GM23248 (cell line): ENCODE data around the gene PYGB. TPM values are rescaled to one million over a fixed set of nuclear protein-coding genes. Genes with fewer than 3 reads are reported as not detected.

Experiments used
- DNase-seq: peaks from one replicate; pipeline ENCODE4 v3.0.0-alpha.2; 2015
- H2AFZ ChIP-seq: fragments of 200-600 bp; sonication (generic); 2 replicates; pipeline ENCODE4 v1.6.1; 2016; ENCODE audit warnings: antibody characterized with exemption
- H3F3A ChIP-seq: fragments of 200-600 bp; sonication (generic); 2 replicates; pipeline ENCODE4 v1.6.1; 2016; ENCODE audit warnings: mild to moderate bottlenecking, antibody characterized with exemption, mixed run types; ENCODE audit not compliant: insufficient read depth
- H3K27ac ChIP-seq: fragments of 200-600 bp; sonication (generic); 2 replicates; pipeline ENCODE4 v1.5.1; 2016; ENCODE audit warnings: mild to moderate bottlenecking
- H3K27me3 ChIP-seq: fragments of 200-600 bp; sonication (generic); replicated peaks from 2 replicates; pipeline ENCODE4 v1.6.1; 2016; ENCODE audit warnings: mild to moderate bottlenecking; ENCODE audit not compliant: insufficient read depth
- H3K36me3 ChIP-seq: fragments of 200-600 bp; sonication (generic); 2 replicates; pipeline ENCODE4 v1.6.1; 2016; ENCODE audit warnings: low read depth, mild to moderate bottlenecking
- H3K4me1 ChIP-seq: fragments of 200-600 bp; sonication (generic); 2 replicates; pipeline ENCODE4 v1.6.1; 2016; ENCODE audit warnings: mild to moderate bottlenecking; ENCODE audit not compliant: insufficient read depth
- H3K4me2 ChIP-seq: fragments of 200-600 bp; sonication (generic); one replicate; pipeline ENCODE4 v1.6.1; 2016; ENCODE audit warnings: mild to moderate bottlenecking; ENCODE audit not compliant: unreplicated experiment
- H3K4me3 ChIP-seq: fragments of 200-600 bp; sonication (generic); 2 replicates; pipeline ENCODE4 v1.5.1; 2016; ENCODE audit warnings: mild to moderate bottlenecking
- H3K79me2 ChIP-seq: fragments of 200-600 bp; sonication (generic); 2 replicates; pipeline ENCODE4 v1.6.1; 2016; ENCODE audit warnings: mild to moderate bottlenecking; ENCODE audit not compliant: insufficient read depth
- H3K9ac ChIP-seq: fragments of 200-600 bp; sonication (generic); 2 replicates; pipeline ENCODE4 v1.6.1; 2016; ENCODE audit warnings: mild to moderate bottlenecking
- H3K9me2 ChIP-seq: fragments of 200-600 bp; sonication (generic); 2 replicates; pipeline ENCODE4 v1.6.1; 2016; ENCODE audit warnings: mixed run types, mild to moderate bottlenecking, moderate library complexity; ENCODE audit not compliant: insufficient read depth
- H3K9me3 ChIP-seq: fragments of 200-600 bp; sonication (generic); one replicate; pipeline ENCODE4 v1.6.1; 2017; ENCODE audit warnings: low read depth
- H4K20me1 ChIP-seq: fragments of 200-600 bp; sonication (generic); 2 replicates; pipeline ENCODE4 v1.6.0; 2016; ENCODE audit not compliant: insufficient read depth
- EZH2 ChIP-seq: fragments of 200-600 bp; sonication (generic); IDR thresholded peaks from 2 replicates; pipeline ENCODE4 v1.6.1; 2018; ENCODE audit warnings: antibody characterized with exemption, mild to moderate bottlenecking; ENCODE audit not compliant: insufficient read depth, poor library complexity, severe bottlenecking
- EZH2phosphoT487 ChIP-seq: fragments of 200-600 bp; sonication (generic); IDR thresholded peaks from 2 replicates; pipeline ENCODE4 v1.6.1; 2018; ENCODE audit warnings: antibody characterized with exemption, moderate library complexity, mild to moderate bottlenecking, low read depth; ENCODE audit not compliant: insufficient read depth
- WGBS, 2 experiments: methylation state at CpG; one replicate each; pipeline ENCODE4 v1.1.6; 2015 to 2017; ENCODE audit warnings: low lambda C conversion rate in 2 of 2, low coverage in 1 of 2; ENCODE audit errors: missing lambda C conversion rate in 2 of 2; 5-methylcytosine and 5-hydroxymethylcytosine counted together
- in situ Hi-C: fragments of 300-500 bp; cut with MboI; formaldehyde crosslinking; loops from 2 replicates; pipeline ENCODE4 v1.15.0; 2020
- polyA plus RNA-seq: library from polyadenylated mRNA; unstranded; fragments of >200 nt; fragmentation: Nextera tagmentation; extraction: Ambion mirVana; gene quantifications from 2 replicates; pipeline ENCODE4 v1.2.1, GENCODE V29; 2016
- small RNA-seq: library from RNA; depleted of rRNA; stranded (forward); fragments of <200 nt; gene quantifications from one replicate; pipeline ENCODE3, GENCODE V24; 2014; ENCODE audit warnings: low read depth, low replicate concordance
- total RNA-seq: library from RNA; depleted of rRNA; stranded (reverse); fragments of >200 nt; shearing (Covaris generic); gene quantifications from 2 replicates; pipeline ENCODE4 v1.2.3, GENCODE V29; 2014; rRNA removed

The PYGB gene
- total and polyA plus RNA-seq, 2 experiments from 2014 or later: 74.1 to 116 TPM

DNA sequence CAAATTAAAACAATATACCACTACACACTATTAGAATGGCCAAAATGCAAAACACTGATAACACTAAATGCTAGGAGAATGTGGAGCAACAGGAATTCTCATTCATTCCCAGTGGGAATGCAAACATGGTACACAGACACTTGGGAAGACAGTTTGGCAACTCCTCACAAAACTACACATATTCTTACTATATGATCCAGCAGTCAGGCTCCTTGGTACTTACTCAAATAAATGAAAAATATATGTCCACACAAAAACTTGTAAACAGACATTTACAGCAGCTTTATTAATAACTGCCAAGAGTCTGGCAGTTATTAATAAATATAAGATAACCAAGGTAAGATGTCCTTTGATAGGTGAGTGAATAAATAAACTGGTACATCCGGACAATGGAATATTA is 97.8 kb downstream of the PYGB start:
- TF ChIP-seq EZH2 (no peak), EZH2phosphoT487 (no peak)
- no peak overlapping the region for H3K4me2 ChIP-seq
- H2AFZ ChIP-seq: no peak overlapping the region
- WGBS, 2 experiments: 97 to 98% methylated on average over 1 of the region's 1 CpG
- 0 out of 2 replicates have a peak, but pooled peaks cover 6% of the 10 kb centered on the region for H3F3A ChIP-seq
- H3K36me3 ChIP-seq: no peaks in the 10 kb centered on the region
- H3K9ac ChIP-seq: no peak overlapping the region
- in situ Hi-C loops: no loop called here
- H3K4me1 ChIP-seq: no peaks in the 10 kb centered on the region
- no peak overlapping the region for H3K27ac ChIP-seq
- peaks cover 8% of the 10 kb centered on the region; the same call in 1 of the 2 replicates for H4K20me1 ChIP-seq
- no peak for DNase-seq
- H3K4me3 ChIP-seq: no peak overlapping the region
- H3K27me3 ChIP-seq: no peaks in the 10 kb centered on the region
- peaks cover 86% of the 10 kb centered on the region for H3K79me2 ChIP-seq
- no peaks in the 10 kb centered on the region for H3K9me3 ChIP-seq
- H3K9me2 ChIP-seq: no peaks in the 10 kb centered on the region

DNA sequence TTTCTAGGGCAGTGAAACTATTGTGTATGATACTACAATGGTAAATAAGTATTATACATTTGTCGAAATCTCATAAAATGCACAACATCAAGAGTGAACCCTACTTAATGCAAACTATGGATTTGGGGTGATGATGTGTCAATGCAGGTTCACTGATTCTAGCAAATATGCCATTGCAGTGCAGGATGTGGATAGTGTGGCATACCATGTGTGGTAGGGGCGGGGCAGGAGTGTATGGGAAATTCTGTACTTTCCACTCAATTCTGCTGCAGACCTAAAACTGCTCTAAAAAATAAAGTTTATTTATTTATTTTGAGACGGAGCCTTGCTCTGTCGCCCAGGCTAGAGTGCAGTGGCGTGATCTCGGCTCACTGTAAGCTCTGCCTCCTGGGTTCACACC is 98.5 kb downstream of the PYGB start:
- TF ChIP-seq EZH2phosphoT487 (no peak), EZH2 (no peak)
- Histone ChIP-seq H3F3A (0 out of 2 replicates have a peak, but pooled peaks cover 6% of the 10 kb centered on the region), H3K27me3 (no peaks in the 10 kb centered on the region), H3K4me3 (no peak overlapping the region), H3K36me3 (no peaks in the 10 kb centered on the region), H3K4me1 (no peaks in the 10 kb centered on the region), H4K20me1 (peaks cover 8% of the 10 kb centered on the region; the same call in 1 of the 2 replicates), H3K27ac (no peak overlapping the region), H3K9me3 (no peaks in the 10 kb centered on the region), H3K79me2 (peaks cover 85% of the 10 kb centered on the region), H3K9ac (no peak overlapping the region), H3K9me2 (no peaks in the 10 kb centered on the region), H3K4me2 (no peak overlapping the region), H2AFZ (no peak overlapping the region)
- WGBS, 2 experiments: 91 to 93% methylated on average over 6 of the region's 6 CpGs
- in situ Hi-C loops: no loop called here
- DNase-seq: no peak

Small RNA genes within 50 kb of the gene (small RNA-seq; reads per million reads assigned to genes)
- gene AL035252.4: not detected
- not detected for gene AL121772.2
- gene RF00019: not detected

Other genes starting within 250 kb of the PYGB start
- gene ACSS1, start 189.9 kb upstream of the PYGB start, total RNA-seq: under 0.01 and 1.1 TPM in 2 replicates
- 0.61 and 0.94 TPM in 2 replicates for gene ACSS1, start 189.9 kb upstream of the PYGB start, polyA plus RNA-seq
- gene VSX1, start 165.9 kb upstream of the PYGB start, total RNA-seq: not detected in 2 replicates
- not detected in 2 replicates for gene VSX1, start 165.9 kb upstream of the PYGB start, polyA plus RNA-seq
- gene ENTPD6, start 52.4 kb upstream of the PYGB start, total RNA-seq: 46.4 and 50.4 TPM in 2 replicates
- gene ENTPD6, start 52.4 kb upstream of the PYGB start, polyA plus RNA-seq: 32.9 and 36.0 TPM in 2 replicates
- 48.6 and 50.6 TPM in 2 replicates for gene ABHD12, start 142.8 kb downstream of the PYGB start, total RNA-seq
- gene ABHD12, start 142.8 kb downstream of the PYGB start, polyA plus RNA-seq: 75.0 and 82.1 TPM in 2 replicates
- 2.9 and 7.5 TPM in 2 replicates for gene GINS1, start 159.6 kb downstream of the PYGB start, total RNA-seq
- gene GINS1, start 159.6 kb downstream of the PYGB start, polyA plus RNA-seq: 4.4 and 5.2 TPM in 2 replicates